H9 (cell line): ENCODE measurements around the gene ING5. TPM values are rescaled to one million over a fixed set of nuclear protein-coding genes. Genes with fewer than 3 reads are reported as not detected.

Experiments
- DNase-seq: peaks from one replicate; pipeline ENCODE4 v3.0.0-alpha.2; 2017
- H2AFZ ChIP-seq: one replicate; pipeline ENCODE4 v1.6.1; 2013; ENCODE audit warnings: mild to moderate bottlenecking, low read length, control low read depth, moderate library complexity
- H2AK5ac ChIP-seq: 2 replicates; pipeline ENCODE4 v1.6.1; 2013; ENCODE audit warnings: low read length, control low read depth, mixed read lengths; ENCODE audit not compliant: insufficient read length
- H2BK120ac ChIP-seq: one replicate; pipeline ENCODE4 v1.6.1; 2013; ENCODE audit warnings: low read depth, mild to moderate bottlenecking, low read length, control low read depth, inconsistent platforms; ENCODE audit not compliant: poor library complexity, severe bottlenecking
- H2BK12ac ChIP-seq: 2 replicates; pipeline ENCODE4 v1.6.1; 2013; ENCODE audit warnings: low read length, control low read depth, mixed read lengths, low read depth; ENCODE audit not compliant: insufficient read length
- H2BK15ac ChIP-seq: 2 replicates; pipeline ENCODE4 v1.6.1; 2013; ENCODE audit warnings: low read depth, low read length, control low read depth
- H2BK20ac ChIP-seq: one replicate; pipeline ENCODE4 v1.6.1; 2013; ENCODE audit warnings: low read depth, mild to moderate bottlenecking, low read length, control low read depth, inconsistent platforms; ENCODE audit not compliant: poor library complexity, severe bottlenecking
- H2BK5ac ChIP-seq: 2 replicates; pipeline ENCODE4 v1.6.1; 2013; ENCODE audit warnings: low read length, control low read depth, mixed read lengths; ENCODE audit not compliant: insufficient read length
- H3K14ac ChIP-seq: 2 replicates; pipeline ENCODE4 v1.6.1; 2013; ENCODE audit warnings: low read length, control low read depth; ENCODE audit not compliant: insufficient read depth
- H3K18ac ChIP-seq: 2 replicates; pipeline ENCODE4 v1.6.1; 2013; ENCODE audit warnings: low read depth, mild to moderate bottlenecking, mixed read lengths, low read length, control low read depth; ENCODE audit not compliant: insufficient read length
- H3K23ac ChIP-seq: 2 replicates; pipeline ENCODE4 v1.6.1; 2013; ENCODE audit warnings: low read length, control low read depth, mixed read lengths, low read depth; ENCODE audit not compliant: insufficient read length
- H3K23me2 ChIP-seq: 2 replicates; pipeline ENCODE4 v1.6.1; 2013; ENCODE audit warnings: low read depth, mild to moderate bottlenecking, mixed read lengths, low read length, control low read depth; ENCODE audit not compliant: insufficient read length, poor library complexity, severe bottlenecking
- H3K27ac ChIP-seq: 2 replicates; pipeline ENCODE4 v1.5.1; 2013; ENCODE audit warnings: low read length, control low read depth, mixed read lengths, low read depth; ENCODE audit not compliant: insufficient read length
- H3K27me3 ChIP-seq: 2 replicates; pipeline ENCODE4 v1.6.1; 2013; ENCODE audit warnings: low read length, control low read depth, inconsistent platforms; ENCODE audit not compliant: insufficient read depth
- H3K4ac ChIP-seq: 2 replicates; pipeline ENCODE4 v1.6.1; 2013; ENCODE audit warnings: low read depth, mild to moderate bottlenecking, control low read depth, inconsistent platforms, low read length, moderate library complexity
- H3K4me1 ChIP-seq: 2 replicates; pipeline ENCODE4 v1.6.1; 2013; ENCODE audit warnings: low read length, control low read depth, inconsistent platforms; ENCODE audit not compliant: insufficient read depth
- H3K4me2 ChIP-seq: 2 replicates; pipeline ENCODE4 v1.6.1; 2013; ENCODE audit warnings: low read length, control low read depth, mixed read lengths; ENCODE audit not compliant: insufficient read length, insufficient read depth
- H3K56ac ChIP-seq: 2 replicates; pipeline ENCODE4 v1.6.1; 2013; ENCODE audit warnings: low read depth, mild to moderate bottlenecking, mixed read lengths, low read length, control low read depth; ENCODE audit not compliant: insufficient read length
- H3K79me1 ChIP-seq: 2 replicates; pipeline ENCODE4 v1.6.1; 2013; ENCODE audit warnings: low read depth, mild to moderate bottlenecking, moderate library complexity, low read length, control low read depth, inconsistent platforms; ENCODE audit not compliant: insufficient read depth, poor library complexity, severe bottlenecking
- H3K79me2 ChIP-seq: 2 replicates; pipeline ENCODE4 v1.6.1; 2013; ENCODE audit warnings: low read length, control low read depth, inconsistent platforms; ENCODE audit not compliant: insufficient read depth
- H3K9ac ChIP-seq: 2 replicates; pipeline ENCODE4 v1.6.1; 2013; ENCODE audit warnings: low read length, control low read depth, mixed read lengths; ENCODE audit not compliant: insufficient read length; ENCODE audit errors: extremely low read depth
- H3K9me3 ChIP-seq: one replicate; pipeline ENCODE4 v1.6.1; 2013; ENCODE audit warnings: low read depth, low read length, inconsistent platforms; ENCODE audit not compliant: control insufficient read depth
- H3T11ph ChIP-seq: one replicate; pipeline ENCODE4 v1.6.1; 2013; ENCODE audit warnings: mild to moderate bottlenecking, low read length, control low read depth, inconsistent platforms
- H4K20me1 ChIP-seq: one replicate; pipeline ENCODE4 v1.6.1; 2013; ENCODE audit not compliant: control insufficient read depth, insufficient read length, insufficient read depth
- H4K5ac ChIP-seq: 2 replicates; pipeline ENCODE4 v1.6.1; 2013; ENCODE audit warnings: low read depth, mild to moderate bottlenecking, mixed read lengths, low read length, control low read depth; ENCODE audit not compliant: insufficient read length
- H4K8ac ChIP-seq: replicated peaks from 2 replicates; pipeline ENCODE4 v1.6.1; 2013; ENCODE audit warnings: low read length, control low read depth, mixed read lengths, low read depth; ENCODE audit not compliant: insufficient read length
- H4K91ac ChIP-seq: 2 replicates; pipeline ENCODE4 v1.6.1; 2013; ENCODE audit warnings: low read depth, mild to moderate bottlenecking, moderate library complexity, mixed read lengths, low read length, control low read depth; ENCODE audit not compliant: insufficient read length
- H3K27ac Mint-ChIP-seq, 3 experiments: 2 replicates in 2 of 3; 3 replicates in 1 of 3; pipeline ENCODE4 v1.8.0; 2020 to 2021; ENCODE audit warnings: mixed read lengths in 3 of 3, mild to moderate bottlenecking in 1 of 3, moderate library complexity in 1 of 3
- H3K27me3 Mint-ChIP-seq: 2 replicates; pipeline ENCODE4 v1.8.0; 2021; ENCODE audit warnings: low read depth, mild to moderate bottlenecking, moderate library complexity, mixed read lengths
- H3K36me3 Mint-ChIP-seq, 3 experiments: 2 replicates in 2 of 3; 3 replicates in 1 of 3; pipeline ENCODE4 v1.8.0; 2020 to 2021; ENCODE audit warnings: low read depth in 3 of 3, mixed read lengths in 3 of 3; ENCODE audit not compliant: insufficient read depth in 1 of 3
- H3K4me1 Mint-ChIP-seq, 2 experiments: 2 replicates each; pipeline ENCODE4 v1.8.0; 2020; ENCODE audit warnings: mixed read lengths in 2 of 2
- H3K4me3 Mint-ChIP-seq, 2 experiments: 2 replicates in 1 of 2; 3 replicates in 1 of 2; pipeline ENCODE4 v1.8.0; 2020 to 2021; ENCODE audit warnings: mild to moderate bottlenecking in 2 of 2, mixed read lengths in 2 of 2, moderate library complexity in 1 of 2
- H3K9me3 Mint-ChIP-seq, 2 experiments: 2 replicates in 1 of 2; 3 replicates in 1 of 2; pipeline ENCODE4 v1.8.0; 2020; ENCODE audit warnings: mild to moderate bottlenecking in 2 of 2, mixed read lengths in 2 of 2, moderate library complexity in 1 of 2
- CTCF ChIP-seq: fragments of 200-600 bp; sonication (generic); conservative IDR thresholded peaks from 3 replicates; pipeline ENCODE4 v1.8.0; 2021; ENCODE audit warnings: antibody characterized with exemption, mild to moderate bottlenecking
- WGBS: extraction: QIAGEN DNeasy Blood & Tissue Kit; methylation state at CpG from one replicate; pipeline ENCODE4 v1.1.7; 2013; ENCODE audit warnings: missing lambda C conversion rate, low lambda C conversion rate, mixed read lengths; ENCODE audit not compliant: insufficient read length; ENCODE audit errors: extremely low coverage; 5-methylcytosine and 5-hydroxymethylcytosine counted together
- total RNA-seq: library from RNA; stranded (reverse); gene quantifications from 2 replicates; pipeline ENCODE4 v1.2.1, GENCODE V29; 2021

The ING5 gene
- total RNA-seq, 1 experiment from 2014 or later: 66.0 TPM

GRCh38 chr2:241721852-241722251 is 20.0 kb downstream of the ING5 start:
- no peak for TF ChIP-seq CTCF
- Histone ChIP-seq H2AK5ac (no peak overlapping the region), H3K27me3 (no peaks in the 10 kb centered on the region), H3K79me2 (no peaks in the 10 kb centered on the region), H3K18ac (no peak overlapping the region), H2BK120ac (no peak overlapping the region), H3K14ac (no peak overlapping the region), H3K4ac (no peak overlapping the region), H3K23ac (no peak overlapping the region), H4K5ac (no peak overlapping the region), H3K9me3 (peaks cover 9% of the 10 kb centered on the region), H2BK15ac (no peak overlapping the region), H3K4me2 (no peak overlapping the region), H2BK20ac (no peak overlapping the region), H4K20me1 (no peaks in the 10 kb centered on the region), H3K27ac (no peak overlapping the region), H3K9ac (no peak overlapping the region), H4K91ac (no peak overlapping the region), H3K56ac (no peak overlapping the region), H3K23me2 (no peaks in the 10 kb centered on the region), H3K79me1 (no peaks in the 10 kb centered on the region), H3K4me1 (no peaks in the 10 kb centered on the region), H4K8ac (no peak overlapping the region), H2BK12ac (no peak overlapping the region), H3T11ph (no peak overlapping the region), H2AFZ (no peak overlapping the region), H2BK5ac (no peak overlapping the region)
- Mint-ChIP-seq H3K9me3 (peaks cover 20 to 26% of the 10 kb centered on the region in 2 experiments), H3K4me3 (no peak overlapping the region), H3K4me1 (no peaks in the 10 kb centered on the region), H3K36me3 (peaks cover 51 to 77% (median 75%) of the 10 kb centered on the region in 3 experiments), H3K27ac (no peak overlapping the region), H3K27me3 (no peaks in the 10 kb centered on the region)
- WGBS: no CpG with 5 or more reads among the region's 12 CpGs
- DNase-seq: no peak
